Activated B cell treated with CpG ODN at 0.5 μM for 24 hours (primary cell): ENCODE data around the gene AP4S1. TPM values are rescaled to one million over a fixed set of nuclear protein-coding genes. Genes with fewer than 3 reads are reported as not detected.

Experiments used
- ATAC-seq: fragments of 200-7000 bp; cut with Tn5 transposase; one replicate; pipeline ENCODE4 v1.10.0; 2021; ENCODE audit warnings: low read depth, mild to moderate bottlenecking, moderate library complexity
- CTCF ChIA-PET: fragments of 350-600 bp; sonication (Branson Sonifier 250); formaldehyde crosslinking; loops from one replicate; lab custom pipeline; 2021; ENCODE audit warnings: antibody characterized with exemption; lab: Charles Lee
- POLR2A ChIA-PET: fragments of 350-600 bp; sonication (Branson Sonifier 250); formaldehyde crosslinking; loops from one replicate; lab custom pipeline; 2021; ENCODE audit warnings: antibody characterized with exemption; lab: Charles Lee
- DNase-seq: peaks from one replicate; pipeline ENCODE4 v3.0.0; 2022
- H3K27ac Mint-ChIP-seq: one replicate; pipeline ENCODE4 v1.8.0; 2020; ENCODE audit warnings: mixed read lengths
- H3K27me3 Mint-ChIP-seq: one replicate; pipeline ENCODE4 v1.8.0; 2021; ENCODE audit warnings: mixed read lengths
- H3K36me3 Mint-ChIP-seq: one replicate; pipeline ENCODE4 v1.8.0; 2021; ENCODE audit warnings: low read depth, mixed read lengths
- H3K4me1 Mint-ChIP-seq: one replicate; pipeline ENCODE4 v1.8.0; 2021; ENCODE audit warnings: mixed read lengths
- H3K4me3 Mint-ChIP-seq: one replicate; pipeline ENCODE4 v1.8.0; 2020; ENCODE audit warnings: mild to moderate bottlenecking, mixed read lengths
- H3K9me3 Mint-ChIP-seq: one replicate; pipeline ENCODE4 v1.8.0; 2020; ENCODE audit warnings: mixed read lengths
- intact Hi-C: fragments of 100-400 bp; cut with micrococcal nuclease; formaldehyde crosslinking; loops from one replicate; pipeline ENCODE4 v1.15.1; 2024
- total RNA-seq: library from RNA; stranded (reverse); gene quantifications from 2 replicates; pipeline ENCODE4 v1.2.3, GENCODE V29; 2022
- TF ChIP-seq, protein P1 (sequence below): fragments of 200-600 bp; IDR thresholded peaks from one replicate; pipeline ENCODE4 v1.8.0; 2022; ENCODE audit warnings: antibody characterized with exemption, mild to moderate bottlenecking

The AP4S1 gene
- total RNA-seq, 1 donor from 2014 or later = 14.8 TPM

DNA sequence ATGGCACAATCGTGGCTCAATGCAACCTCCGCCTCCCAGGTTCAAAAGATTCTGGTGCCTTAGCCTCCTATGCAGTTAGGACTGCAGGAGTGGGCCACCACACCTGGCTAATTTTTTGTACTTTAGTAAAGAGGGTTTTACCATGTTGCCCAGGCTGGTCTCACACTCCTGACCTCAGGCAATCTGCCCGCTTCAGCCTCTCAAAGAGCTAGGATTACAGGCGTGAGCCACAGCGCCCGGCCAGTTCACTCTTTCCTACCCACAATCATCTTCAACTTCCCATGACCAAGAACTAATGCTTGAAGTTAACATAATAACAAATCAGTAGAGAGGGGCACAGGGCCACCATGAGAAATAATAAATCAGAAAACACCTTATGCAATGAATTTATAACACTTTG lies 99.8 kb downstream of the AP4S1 start:
- DNase-seq = no peak
- TF ChIP-seq, protein P1, sequence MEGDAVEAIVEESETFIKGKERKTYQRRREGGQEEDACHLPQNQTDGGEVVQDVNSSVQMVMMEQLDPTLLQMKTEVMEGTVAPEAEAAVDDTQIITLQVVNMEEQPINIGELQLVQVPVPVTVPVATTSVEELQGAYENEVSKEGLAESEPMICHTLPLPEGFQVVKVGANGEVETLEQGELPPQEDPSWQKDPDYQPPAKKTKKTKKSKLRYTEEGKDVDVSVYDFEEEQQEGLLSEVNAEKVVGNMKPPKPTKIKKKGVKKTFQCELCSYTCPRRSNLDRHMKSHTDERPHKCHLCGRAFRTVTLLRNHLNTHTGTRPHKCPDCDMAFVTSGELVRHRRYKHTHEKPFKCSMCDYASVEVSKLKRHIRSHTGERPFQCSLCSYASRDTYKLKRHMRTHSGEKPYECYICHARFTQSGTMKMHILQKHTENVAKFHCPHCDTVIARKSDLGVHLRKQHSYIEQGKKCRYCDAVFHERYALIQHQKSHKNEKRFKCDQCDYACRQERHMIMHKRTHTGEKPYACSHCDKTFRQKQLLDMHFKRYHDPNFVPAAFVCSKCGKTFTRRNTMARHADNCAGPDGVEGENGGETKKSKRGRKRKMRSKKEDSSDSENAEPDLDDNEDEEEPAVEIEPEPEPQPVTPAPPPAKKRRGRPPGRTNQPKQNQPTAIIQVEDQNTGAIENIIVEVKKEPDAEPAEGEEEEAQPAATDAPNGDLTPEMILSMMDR = no peak
- POLR2A ChIA-PET = no interaction called here
- Mint-ChIP-seq H3K27ac (no peak overlapping the region), H3K36me3 (peaks cover 72% of the 10 kb centered on the region), H3K9me3 (no peaks in the 10 kb centered on the region), H3K27me3 (no peaks in the 10 kb centered on the region), H3K4me1 (peaks cover 13% of the 10 kb centered on the region), H3K4me3 (no peak overlapping the region)
- intact Hi-C loops = loop anchor here (5.0 kb wide), 1 partner anchor 143 kb away; no protein-coding TSS in a partner anchor
- CTCF ChIA-PET = no interaction called here
- no peak for ATAC-seq

DNA sequence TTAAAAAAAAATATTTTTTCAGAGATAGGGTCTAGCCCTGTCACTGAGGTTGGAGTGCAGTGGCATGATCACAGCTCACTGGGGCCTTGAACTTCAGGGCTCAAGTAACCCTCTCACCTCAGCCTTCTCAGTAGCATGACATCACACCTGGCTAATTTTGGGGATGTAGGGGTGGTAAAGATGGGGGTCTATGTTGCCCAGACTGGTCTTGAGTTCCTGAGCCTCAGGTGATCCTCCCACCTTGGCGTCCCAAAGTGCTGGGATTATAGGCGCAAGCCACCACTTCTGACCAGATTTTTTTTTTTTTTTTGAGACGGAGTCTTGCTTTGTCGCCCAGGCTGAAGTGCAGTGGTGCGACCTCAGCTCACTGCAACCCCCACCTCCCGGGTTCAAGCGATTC lies 101.2 kb downstream of the AP4S1 start:
- intact Hi-C loops = loop anchor here (5.0 kb wide), 1 partner anchor 144 kb away; no protein-coding TSS in a partner anchor
- Mint-ChIP-seq H3K36me3 (peaks cover 76% of the 10 kb centered on the region), H3K4me1 (peaks cover 13% of the 10 kb centered on the region), H3K9me3 (no peaks in the 10 kb centered on the region), H3K27me3 (no peaks in the 10 kb centered on the region), H3K4me3 (no peak overlapping the region), H3K27ac (no peak overlapping the region)
- DNase-seq (no peak), ATAC-seq (no peak)
- POLR2A ChIA-PET = no interaction called here
- CTCF ChIA-PET = no interaction called here
- TF ChIP-seq, protein P1 = no peak

DNA sequence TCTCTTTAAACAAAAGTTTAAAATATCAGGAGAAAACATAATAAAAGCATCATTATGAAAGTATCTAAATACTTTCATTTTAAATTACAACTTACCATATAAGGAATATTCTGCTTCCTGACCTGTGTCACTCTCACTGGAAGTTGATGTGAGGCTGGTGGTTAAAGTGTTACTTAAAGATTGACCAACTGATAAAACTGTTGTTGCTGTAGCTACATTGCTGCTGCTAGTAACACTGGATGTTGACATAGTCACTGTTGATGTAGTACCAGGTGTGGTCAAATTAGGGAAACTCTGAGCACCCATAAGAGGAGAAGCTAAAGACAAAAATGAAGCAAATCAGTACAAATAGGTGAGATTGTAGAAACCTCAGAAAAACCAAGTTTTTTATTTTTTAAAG lies 102.2 kb downstream of the AP4S1 start:
- H3K36me3 Mint-ChIP-seq = peaks cover 75% of the 10 kb centered on the region

DNA sequence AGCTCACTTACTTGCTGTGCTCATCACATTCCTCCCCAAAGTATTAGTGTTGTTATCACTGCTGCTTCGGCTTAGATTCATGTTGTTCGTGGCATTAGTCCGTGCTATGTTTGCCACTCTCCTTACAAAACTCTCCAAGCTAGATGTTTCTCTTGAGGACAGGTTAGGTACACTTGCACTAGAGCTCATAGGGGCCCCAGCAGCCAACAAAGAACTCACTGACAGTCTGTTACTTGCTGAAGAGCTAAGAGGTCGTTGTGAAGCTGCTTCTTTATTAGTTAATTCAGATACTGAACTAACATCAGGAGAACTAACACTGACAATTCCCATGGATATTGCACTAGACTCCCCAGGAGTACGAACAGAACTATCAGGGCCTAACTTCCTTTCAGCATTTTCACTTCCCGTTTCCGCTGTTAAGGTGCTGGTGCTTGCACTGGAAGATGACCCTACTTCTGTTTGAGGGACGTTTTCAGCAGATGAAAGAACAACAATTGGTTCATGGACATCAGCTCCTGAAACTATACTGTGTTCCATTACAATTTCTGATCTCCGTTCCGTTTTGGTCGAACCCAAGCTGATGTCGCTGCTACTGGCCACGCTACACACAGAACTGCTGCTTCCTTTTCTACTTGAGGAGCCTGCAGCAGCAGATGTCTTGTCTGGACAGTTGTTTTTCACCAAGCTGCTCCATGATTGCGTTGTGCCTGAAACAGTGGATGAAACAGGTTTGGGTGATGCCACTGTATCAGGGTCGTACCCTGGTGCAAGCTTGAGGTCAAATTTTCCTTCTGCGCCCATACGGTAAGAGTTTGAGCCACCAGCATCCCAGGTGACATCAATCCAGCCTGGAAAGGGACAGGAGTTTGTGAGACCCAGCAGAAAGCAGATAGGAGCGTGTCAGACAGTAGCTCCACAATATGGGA lies 103.4 kb downstream of the AP4S1 start:
- H3K27me3 Mint-ChIP-seq = no peaks in the 10 kb centered on the region
- DNase-seq = no peak
- H3K36me3 Mint-ChIP-seq = peaks cover 76% of the 10 kb centered on the region
- peak; percentile 66 for ATAC-seq
- ChIA-PET POLR2A (interaction anchor here (1.5 kb wide), 1 partner anchor 79 kb away, joined by 6 read pairs; the partner anchor contains the start of gene HECTD1), CTCF (interaction anchor here (1.3 to 1.5 kb wide), 4 partner anchors 148 to 226 kb away, joined by 3 to 4 read pairs (median 3); no protein-coding TSS in a partner anchor)
- intact Hi-C loops = loop anchor here (2.0 to 5.0 kb wide), 2 partner anchors 147 to 228 kb away; no protein-coding TSS in a partner anchor
- peak overlapping the region; percentile 46 for H3K27ac Mint-ChIP-seq
- H3K4me1 Mint-ChIP-seq = peaks cover 13% of the 10 kb centered on the region
- H3K9me3 Mint-ChIP-seq = no peaks in the 10 kb centered on the region
- TF ChIP-seq, protein P1 = no peak
- H3K4me3 Mint-ChIP-seq = no peak overlapping the region

More for the DNA sequence above, 102.2 kb downstream of the AP4S1 start:
- no peaks in the 10 kb centered on the region for H3K9me3 Mint-ChIP-seq
- ATAC-seq = no peak
- peak overlapping the region; percentile 10 for H3K27ac Mint-ChIP-seq
- TF ChIP-seq, protein P1 = no peak
- no peak overlapping the region for H3K4me3 Mint-ChIP-seq
- CTCF ChIA-PET = interaction anchor here (1.3 kb wide), 1 partner anchor 147 kb away, joined by 3 read pairs; no protein-coding TSS in a partner anchor
- peaks cover 13% of the 10 kb centered on the region for H3K4me1 Mint-ChIP-seq
- no peaks in the 10 kb centered on the region for H3K27me3 Mint-ChIP-seq
- POLR2A ChIA-PET = no interaction called here
- intact Hi-C loops = loop anchor here (2.0 to 5.0 kb wide), 2 partner anchors 145 to 229 kb away; no protein-coding TSS in a partner anchor
- no peak for DNase-seq

DNA sequence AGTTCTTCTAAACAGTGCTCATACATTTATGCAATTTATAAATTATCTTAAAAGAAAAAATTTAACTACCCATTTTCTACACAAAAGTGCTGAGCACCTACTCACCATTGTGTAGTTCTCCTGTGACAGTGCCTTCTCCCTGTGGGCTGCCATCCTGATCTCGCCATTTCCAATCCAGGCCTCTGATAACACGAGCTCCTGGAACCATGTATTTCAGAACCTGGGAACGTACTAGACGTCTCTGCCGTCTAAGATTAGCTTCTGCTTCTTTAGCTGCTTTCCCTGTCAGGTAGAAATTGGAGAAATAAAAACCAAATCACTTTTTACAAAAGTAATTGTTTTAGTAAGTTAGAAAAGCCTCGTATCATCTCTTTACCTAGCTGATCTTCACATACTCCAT lies 107.7 kb downstream of the AP4S1 start:
- POLR2A ChIA-PET = no interaction called here
- intact Hi-C loops = no loop called here
- Mint-ChIP-seq H3K9me3 (no peaks in the 10 kb centered on the region), H3K27me3 (no peaks in the 10 kb centered on the region), H3K27ac (no peak overlapping the region), H3K36me3 (peaks cover 74% of the 10 kb centered on the region), H3K4me1 (peaks cover 11% of the 10 kb centered on the region), H3K4me3 (no peak overlapping the region)
- no peak for DNase-seq
- TF ChIP-seq, protein P1 = no peak
- ATAC-seq = no peak
- CTCF ChIA-PET = interaction anchor here (0.6 kb wide), 1 partner anchor 315 kb away, joined by 3 read pairs; no protein-coding TSS in a partner anchor
